Upper lobe of left lung (tissue), 6 donors: Measurements from ENCODE around the gene OSBPL3. TPM values are rescaled to one million over a fixed set of nuclear protein-coding genes. Genes with fewer than 3 reads are reported as not detected.

Experiments used
- ATAC-seq, 2 donors: fragments of 200-7000 bp; cut with Tn5 transposase; one replicate each; pipeline ENCODE4 v1.9.1; 2022; ENCODE audit warnings: mild to moderate bottlenecking in 2 of 2, moderate library complexity in 2 of 2; ENCODE audit not compliant: low FRiP score in 2 of 2
- DNase-seq, 2 donors: peaks; one replicate each; pipeline ENCODE4 v3.0.0-alpha.2; 2019 to 2020
- H3K27ac ChIP-seq, 4 donors: fragments of 200-600 bp; sonication (generic); one replicate each; pipeline ENCODE4 v1.5.1; 2016 to 2019
- H3K27me3 ChIP-seq, 4 donors: fragments of 200-600 bp; sonication (generic); one replicate each; pipeline ENCODE4 v1.5.1; 2017 to 2019
- H3K36me3 ChIP-seq, 4 donors: fragments of 200-600 bp; sonication (generic); one replicate each; pipeline ENCODE4 v1.5.1; 2016 to 2019
- H3K4me1 ChIP-seq, 4 donors: fragments of 200-600 bp; sonication (generic); one replicate each; pipeline ENCODE4 v1.5.1; 2018 to 2019
- H3K4me3 ChIP-seq, 4 donors: fragments of 200-600 bp; sonication (generic); one replicate each; pipeline ENCODE4 v1.5.1; 2017 to 2019; ENCODE audit warnings: mild to moderate bottlenecking in 2 of 4, moderate library complexity in 1 of 4
- H3K9me3 ChIP-seq, 4 donors: fragments of 200-600 bp; sonication (generic); one replicate each; pipeline ENCODE4 v1.5.1; 2018 to 2019
- CTCF ChIP-seq, 6 experiments: fragments of 450-650 bp in 4 of 6; fragments of 200-600 bp in 2 of 6; sonication (generic) in 2 of 6; IDR thresholded peaks; one replicate each; pipeline ENCODE4 v1.5.1; 2016 to 2019; ENCODE audit warnings: antibody characterized with exemption in 6 of 6
- EP300 ChIP-seq, 4 donors: sonication (generic); formaldehyde crosslinking; IDR thresholded peaks; one replicate each; pipeline ENCODE4 v1.5.1; 2017; ENCODE audit warnings: antibody characterized with exemption in 4 of 4, control low read depth in 2 of 4
- POLR2A ChIP-seq, 4 donors: fragments of 450-650 bp; IDR thresholded peaks; one replicate each; pipeline ENCODE4 v1.5.1; 2016 to 2017; ENCODE audit warnings: antibody characterized with exemption in 4 of 4, mild to moderate bottlenecking in 2 of 4
- POLR2AphosphoS5 ChIP-seq, 2 donors: sonication (generic); formaldehyde crosslinking; IDR thresholded peaks; one replicate each; pipeline ENCODE4 v1.5.1; 2017; ENCODE audit warnings: antibody characterized with exemption in 2 of 2
- WGBS, 2 donors: methylation state at CpG; one replicate each; pipeline ENCODE4 v1.1.5; 2017 to 2018; 5-methylcytosine and 5-hydroxymethylcytosine counted together
- total RNA-seq, 6 donors: library from RNA; depleted of rRNA in 4 of 6; stranded (reverse); fragments of >200 nt in 4 of 6; gene quantifications; one replicate each; pipeline versions ENCODE4 v1.1.0 to v1.2.1, GENCODE V29; 2016 to 2021
- donor health status: DM: no; HTN: no; CAD: no; lungs with moderate emphysema.
- donor health status: DM: no; HTN: yes; CAD: no; lungs with severe emphysema.

The OSBPL3 gene
- total RNA-seq, 6 donors from 2014 or later: 17.5 to 55.5 (median 21.7) TPM

GRCh38 chr7:24911213-24911603, 68.8 kb downstream of the OSBPL3 start:
- TF ChIP-seq POLR2A (IDR thresholded peaks at IDR 0.05): no peak
- TF ChIP-seq CTCF (IDR thresholded peaks at IDR 0.05): no peak
- TF ChIP-seq POLR2AphosphoS5 (IDR thresholded peaks at IDR 0.05): no peak
- DNase-seq (no peak), ATAC-seq (no peak)
- Histone ChIP-seq H3K4me3 (no peak overlapping the region), H3K9me3 (no peaks in the 10 kb centered on the region), H3K4me1 (peaks cover 0 to 7% (median 2%) of the 10 kb centered on the region in 4 donors), H3K27ac (no peak overlapping the region), H3K27me3 (no peaks in the 10 kb centered on the region), H3K36me3 (no peaks in the 10 kb centered on the region)
- 56 to 62% methylated on average over 3 of the region's 3 CpGs for WGBS, 2 donors

GRCh38 chr7:24910551-24911212, 69.3 kb downstream of the OSBPL3 start:
- Histone ChIP-seq H3K9me3 (no peaks in the 10 kb centered on the region), H3K4me1 (peaks cover 0 to 8% (median 2%) of the 10 kb centered on the region in 4 donors), H3K27ac (no peak overlapping the region), H3K4me3 (no peak overlapping the region), H3K27me3 (no peaks in the 10 kb centered on the region), H3K36me3 (no peaks in the 10 kb centered on the region)
- DNase-seq (no peak), ATAC-seq (no peak)
- 42 to 54% methylated on average over 4 of the region's 4 CpGs for WGBS, 2 donors
- TF ChIP-seq POLR2A (IDR thresholded peaks at IDR 0.05) (no peak), EP300 (IDR thresholded peaks at IDR 0.05) (no peak), POLR2AphosphoS5 (IDR thresholded peaks at IDR 0.05) (no peak), CTCF (IDR thresholded peaks at IDR 0.05) (no peak)

- ATAC-seq (no peak), DNase-seq (no peak)
- Histone ChIP-seq H3K27me3 (no peaks in the 10 kb centered on the region), H3K36me3 (no peaks in the 10 kb centered on the region), H3K4me3 (no peak overlapping the region), H3K27ac (no peak overlapping the region), H3K4me1 (peaks cover 3 to 20% (median 6%) of the 10 kb centered on the region in 4 donors), H3K9me3 (no peaks in the 10 kb centered on the region)
- no peak for TF ChIP-seq POLR2AphosphoS5 (IDR thresholded peaks at IDR 0.05)
- TF ChIP-seq EP300 (IDR thresholded peaks at IDR 0.05): no peak
- TF ChIP-seq POLR2A (IDR thresholded peaks at IDR 0.05): no peak
- TF ChIP-seq CTCF (IDR thresholded peaks at IDR 0.05): no peak
- 62 to 65% methylated on average over 4 of the region's 4 CpGs for WGBS, 2 donors
Observed at GRCh38 chr7:24908727-24909126, 71.3 kb downstream of the OSBPL3 start.

- no peaks in the 10 kb centered on the region for H3K27me3 ChIP-seq
- H3K4me3 ChIP-seq: no peak overlapping the region
- ATAC-seq (no peak), DNase-seq (no peak)
- 85 to 97% methylated on average over 3 of the region's 3 CpGs for WGBS, 2 donors
- H3K27ac ChIP-seq: no peak overlapping the region
- TF ChIP-seq EP300 (IDR thresholded peaks at IDR 0.05) (no peak), POLR2A (IDR thresholded peaks at IDR 0.05) (no peak)
- peaks cover 3 to 20% (median 6%) of the 10 kb centered on the region in 4 donors for H3K4me1 ChIP-seq
- H3K9me3 ChIP-seq: no peaks in the 10 kb centered on the region
- no peaks in the 10 kb centered on the region for H3K36me3 ChIP-seq
Observed at GRCh38 chr7:24908166-24908565, 71.8 kb downstream of the OSBPL3 start.

GRCh38 chr7:24907311-24907886, 72.6 kb downstream of the OSBPL3 start:
- H3K27ac ChIP-seq: no peak overlapping the region
- H3K27me3 ChIP-seq: no peaks in the 10 kb centered on the region
- no peaks in the 10 kb centered on the region for H3K9me3 ChIP-seq
- ATAC-seq (no peak), DNase-seq (no peak)
- H3K36me3 ChIP-seq: no peaks in the 10 kb centered on the region
- H3K4me1 ChIP-seq: peaks cover 3 to 20% (median 6%) of the 10 kb centered on the region in 4 donors
- 66 to 73% methylated on average over 7 of the region's 7 CpGs for WGBS, 2 donors
- no peak for TF ChIP-seq POLR2AphosphoS5 (IDR thresholded peaks at IDR 0.05)
- TF ChIP-seq POLR2A (IDR thresholded peaks at IDR 0.05): no peak
- TF ChIP-seq CTCF (IDR thresholded peaks at IDR 0.05): no peak
- TF ChIP-seq EP300 (IDR thresholded peaks at IDR 0.05): no peak
- H3K4me3 ChIP-seq: no peak overlapping the region
